OCI-M2 (cell line): Measurements from ENCODE around the gene OTX2.

ENCODE experiments used
- DNase-seq: peaks from one replicate; lab custom pipeline; 2025; ENCODE audit not compliant: unreplicated experiment; lab: John Stamatoyannopoulos, UW

OTX2 gene

DNA sequence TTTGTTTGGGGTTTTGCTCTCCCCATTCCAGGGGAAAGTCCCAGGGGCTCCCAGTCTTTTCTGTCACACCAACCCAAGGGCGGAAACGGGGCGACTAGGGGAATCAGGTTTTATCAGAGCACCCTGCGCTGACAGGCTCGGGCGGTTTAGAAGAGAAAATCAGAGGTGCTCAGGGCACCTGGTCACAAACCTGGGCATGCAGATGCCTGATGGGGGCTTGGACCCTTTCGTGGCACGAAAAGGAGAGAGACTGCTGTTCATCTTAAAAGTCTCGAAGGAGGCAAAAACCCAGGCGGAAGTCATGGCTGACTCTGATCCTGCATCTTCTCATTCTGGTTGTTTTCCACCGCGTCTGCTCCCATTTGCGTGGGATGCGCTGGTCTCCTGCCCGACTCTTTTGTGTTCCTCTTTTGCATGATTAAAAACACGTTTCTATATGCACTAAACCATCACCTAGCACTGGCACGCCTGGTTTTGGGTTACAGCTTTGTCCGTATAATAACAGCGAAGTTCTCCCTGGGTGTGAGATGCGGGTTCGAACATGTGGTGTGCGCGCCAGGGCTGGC lies 13.2 kb downstream of the OTX2 start:
- no peak for DNase-seq

GRCh38 chr14:56796259-56796658 lies 14.0 kb downstream of the OTX2 start:
- no peak for DNase-seq

GRCh38 chr14:56795284-56795622 lies 15.0 kb downstream of the OTX2 start:
- DNase-seq = no peak

DNA sequence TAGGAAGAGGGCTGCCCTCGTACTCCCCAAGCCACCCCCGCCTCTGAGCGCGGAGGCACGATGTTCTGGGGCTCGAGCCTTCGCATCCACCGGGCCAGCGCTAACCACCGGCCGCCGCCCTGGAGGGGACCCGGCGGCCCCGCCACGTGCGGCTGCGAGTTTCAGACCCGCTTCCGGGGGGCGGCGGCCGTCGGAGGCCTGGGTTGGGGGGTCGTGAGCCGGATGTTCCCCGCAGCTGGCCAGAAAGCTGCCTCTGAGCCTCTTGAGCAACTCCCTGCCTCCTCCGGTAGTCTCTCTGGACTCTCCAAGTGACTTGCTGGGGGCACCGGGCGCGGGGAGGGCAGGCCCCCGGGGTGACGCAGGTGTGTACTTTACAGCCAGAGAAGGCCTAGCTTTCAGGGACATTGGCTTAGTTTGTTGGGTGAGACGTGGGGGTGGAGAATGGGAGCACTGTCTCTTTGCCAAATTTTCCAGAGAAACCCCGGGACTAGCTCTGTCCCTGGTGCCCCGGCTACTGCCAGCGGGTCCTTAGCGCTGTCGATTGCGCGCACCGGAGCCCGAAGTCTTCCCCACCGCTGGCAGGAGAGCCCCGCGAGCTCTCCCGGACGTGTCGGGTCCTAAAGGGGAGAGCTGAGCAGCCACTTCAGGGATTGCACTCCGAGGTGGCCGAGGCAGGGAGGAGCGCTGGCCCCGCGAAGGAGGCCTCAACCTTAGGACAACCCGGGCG lies 15.6 kb downstream of the OTX2 start:
- no peak for DNase-seq

- no peak for DNase-seq
Observed at GRCh38 chr14:56794088-56794556, 16.2 kb downstream of the OTX2 start.

DNA sequence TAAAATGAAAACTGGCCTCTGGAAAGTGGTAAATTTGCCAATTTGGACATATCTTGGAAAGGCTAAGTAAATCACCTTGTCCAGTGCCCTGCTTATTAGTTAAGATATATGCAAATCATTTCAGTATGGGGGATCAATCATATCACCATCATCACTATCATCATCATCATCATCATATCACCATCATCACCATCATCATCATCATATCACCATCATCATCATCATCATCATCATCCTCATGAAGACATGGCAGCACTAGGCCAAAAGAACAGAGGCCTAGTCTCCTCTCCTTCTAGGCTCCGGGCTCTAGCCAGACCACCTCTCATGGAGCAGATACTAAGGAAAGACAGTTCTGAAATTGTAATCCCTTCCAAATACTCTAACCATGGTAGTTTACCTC lies 20.3 kb downstream of the OTX2 start:
- no peak for DNase-seq

- no peak for DNase-seq
Observed at GRCh38 chr14:56787530-56787929, 22.7 kb downstream of the OTX2 start.

DNA sequence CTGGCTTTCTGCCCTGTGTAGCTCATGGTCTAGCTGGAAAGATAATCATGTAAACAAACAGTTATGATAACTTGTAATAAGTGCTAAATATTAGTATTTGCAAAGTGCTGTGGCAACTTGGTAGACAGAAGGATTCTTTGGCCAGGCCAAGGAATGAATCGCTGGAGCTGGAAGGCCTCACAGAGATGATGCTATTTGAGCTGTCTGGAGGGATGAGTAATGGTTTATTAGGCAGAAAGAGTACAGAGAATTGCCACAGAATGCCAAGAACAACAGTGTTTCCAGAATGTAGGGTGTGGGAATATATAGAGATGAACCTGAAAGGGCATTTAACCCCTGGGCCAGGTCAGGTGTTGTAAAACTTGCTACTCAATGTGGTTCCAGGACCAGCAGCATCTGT lies 27.6 kb downstream of the OTX2 start:
- no peak for DNase-seq

- no peak for DNase-seq
Observed at GRCh38 chr14:56774503-56774902, 35.8 kb downstream of the OTX2 start.

DNA sequence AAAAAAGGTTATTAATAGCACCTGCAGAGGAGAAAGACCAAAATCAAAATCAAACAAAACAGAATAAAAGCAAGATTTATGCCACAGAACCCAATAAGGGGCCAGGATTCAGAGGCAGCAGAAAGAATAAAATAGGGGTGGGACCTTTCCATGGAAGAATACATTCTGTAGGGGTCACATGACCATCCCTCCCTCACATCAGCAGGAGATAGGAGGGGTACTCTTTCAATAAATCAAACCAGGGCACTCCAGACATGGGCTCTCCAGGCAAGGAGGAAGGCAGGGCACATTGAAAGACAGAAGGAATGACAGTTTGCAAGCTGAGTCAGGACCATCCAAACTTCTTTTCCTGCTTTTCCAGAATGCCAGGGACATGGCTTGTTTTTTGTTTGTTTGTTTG lies 39.8 kb downstream of the OTX2 start:
- no peak for DNase-seq

DNA sequence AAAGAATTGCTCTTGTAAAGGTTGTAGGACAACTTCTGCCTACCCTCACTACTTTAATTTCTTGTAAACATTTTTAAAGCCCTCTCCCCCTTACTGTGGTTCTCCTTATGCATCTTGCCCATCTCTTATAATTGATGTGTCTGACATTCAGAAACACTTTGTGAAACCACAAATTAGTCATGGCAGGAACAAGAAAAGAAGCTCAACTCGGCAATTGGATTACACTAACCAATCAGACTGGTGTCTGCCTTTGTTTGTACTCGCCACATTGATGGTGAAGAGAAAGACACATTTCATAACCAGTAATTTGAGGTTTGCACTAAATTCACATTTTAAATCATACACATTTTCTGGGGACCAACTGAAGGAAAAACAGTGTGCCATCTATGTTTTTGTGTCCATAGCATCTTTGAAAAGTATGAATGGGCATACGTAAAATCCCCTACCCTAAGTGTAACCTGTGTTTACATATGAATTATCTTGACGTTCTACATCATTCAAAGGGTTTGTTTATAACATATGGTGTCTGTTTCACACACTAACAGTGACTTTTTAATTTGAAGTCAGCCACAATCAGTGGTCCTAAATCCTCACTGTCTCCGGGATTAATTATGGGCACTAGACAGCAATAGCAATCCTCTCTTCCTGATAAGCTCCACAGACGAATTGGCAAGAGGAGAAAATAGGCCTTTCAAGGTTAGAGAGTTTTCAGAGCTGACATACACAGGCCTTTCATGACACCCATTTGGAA lies 49.9 kb downstream of the OTX2 start:
- DNase-seq = no peak

DNA sequence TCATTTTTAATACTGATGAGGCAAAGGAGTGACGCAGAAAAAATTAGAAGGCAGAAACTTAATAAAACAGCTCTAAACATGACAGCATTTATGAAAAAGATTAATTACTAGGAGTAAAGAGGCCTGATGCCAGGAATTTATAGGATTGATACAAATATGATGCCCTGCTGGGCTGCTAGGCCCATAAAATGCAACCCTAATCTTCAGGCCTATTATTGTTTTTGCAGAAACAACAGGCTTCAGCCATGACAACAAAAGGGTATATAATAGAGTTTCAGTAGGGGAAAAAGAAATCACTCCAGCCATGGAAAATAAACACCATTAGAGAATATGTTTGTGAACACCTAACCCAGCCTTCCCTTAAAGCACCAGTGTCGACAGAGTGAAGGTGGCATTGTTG lies 50.6 kb downstream of the OTX2 start:
- DNase-seq = no peak

DNA sequence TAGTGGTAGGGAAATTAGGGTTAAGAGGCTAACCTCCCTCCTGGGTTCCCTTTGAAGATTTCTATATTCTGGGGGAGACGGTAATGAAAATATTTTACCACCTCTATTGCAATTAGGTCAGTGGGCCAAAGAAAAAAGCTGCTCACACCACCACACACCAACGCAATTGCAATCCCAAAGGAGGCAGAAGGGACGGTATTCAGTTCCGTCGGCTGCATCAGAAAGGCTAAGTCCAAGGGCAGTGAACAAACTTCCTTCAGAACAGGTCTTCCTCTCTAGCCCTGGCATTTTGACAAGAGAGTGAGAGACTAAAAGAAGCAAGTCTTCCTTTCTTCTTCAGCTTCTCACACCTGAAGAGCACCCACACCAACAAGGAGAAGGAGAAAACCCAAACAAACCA lies 51.2 kb downstream of the OTX2 start:
- DNase-seq = no peak

DNA sequence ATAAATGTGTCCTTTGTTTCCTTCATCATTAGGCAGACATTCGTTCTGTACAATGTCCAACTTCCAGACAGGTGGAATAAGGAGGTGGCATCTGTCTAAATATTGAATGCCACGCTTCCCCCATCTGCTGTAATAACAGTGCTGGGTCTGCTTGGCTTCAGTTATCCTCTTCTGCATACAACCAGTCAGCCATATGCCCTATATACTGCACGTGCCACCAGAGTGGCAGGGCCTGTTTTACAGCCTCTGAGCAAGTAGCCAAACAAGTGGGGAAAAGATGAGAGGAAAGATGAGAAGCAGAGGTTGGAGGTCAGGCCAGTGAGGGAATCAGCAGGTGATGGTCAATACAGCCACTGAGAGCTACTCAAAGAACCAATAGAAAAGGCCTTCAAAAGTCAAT lies 55.4 kb downstream of the OTX2 start:
- DNase-seq = no peak

DNA sequence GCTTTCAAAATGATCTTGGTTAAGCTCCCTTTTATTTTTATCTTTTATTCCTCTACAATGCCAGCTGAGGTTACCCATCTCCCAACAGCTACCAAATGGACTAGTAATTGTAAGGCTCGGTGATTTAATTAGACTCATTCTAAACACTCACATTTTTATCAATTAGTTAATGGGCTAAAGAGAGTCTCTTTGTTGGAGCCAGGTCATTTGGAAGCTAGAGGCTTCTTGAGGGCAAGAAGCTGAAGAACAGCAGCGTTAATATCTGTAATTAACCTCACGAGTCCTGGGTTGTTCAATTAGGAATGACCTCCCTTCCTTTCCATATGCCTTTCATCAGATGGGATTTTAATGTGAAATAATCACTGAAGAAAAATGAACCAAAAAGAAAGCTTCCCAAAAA lies 56.9 kb downstream of the OTX2 start:
- DNase-seq = no peak

DNA sequence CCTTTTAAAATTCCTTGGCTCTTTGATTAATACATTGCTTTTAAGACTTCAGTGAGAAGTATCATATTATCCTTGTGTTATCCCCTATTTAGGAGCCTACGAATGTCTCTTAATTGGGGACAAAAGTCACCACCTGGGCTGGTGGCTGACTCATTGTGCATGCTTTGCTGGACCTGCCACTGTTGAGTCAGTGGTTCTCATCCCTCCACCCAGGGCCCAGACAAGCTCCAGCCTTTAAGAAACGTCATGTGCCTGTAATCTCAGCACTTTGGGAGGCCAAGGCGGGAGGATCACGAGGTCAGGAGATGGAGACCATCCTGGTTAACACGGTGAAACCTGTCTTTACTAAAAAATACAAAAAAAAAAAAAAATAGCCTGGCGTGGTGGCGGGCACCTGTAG lies 57.9 kb downstream of the OTX2 start:
- DNase-seq = no peak

- DNase-seq = no peak
Observed at GRCh38 chr14:56751471-56751870, 58.8 kb downstream of the OTX2 start.
